Mesenteric fat pad (tissue), 1 donor: ENCODE measurements around the gene AIP. TPM values are rescaled to one million over a fixed set of nuclear protein-coding genes. Genes with fewer than 3 reads are reported as not detected.
"Not testable (repeated sequence)": the region's sequence is repeated elsewhere in the genome, so short reads cannot be mapped to it uniquely, and the experiment has no call there.

Experiments
- DNase-seq: peaks from one replicate; pipeline ENCODE4 v3.0.0-alpha.2; 2020; ENCODE audit warnings: low spot score
- total RNA-seq: library from RNA; stranded (reverse); fragmentation: NEBNext Ultra II Directional; extraction: Animal tissue kit (Norgen Biotek cat#: 25700); gene quantifications from one replicate; pipeline ENCODE4 v1.2.1, GENCODE V29; 2021
- donor health status: DM: yes; HTN: yes; CAD: no.

The AIP gene
- total RNA-seq, 1 donor from 2014 or later, result 39.5 TPM

- DNase-seq, result no peak
These were observed 14.4 kb upstream of the AIP start for GRCh38 chr11:67468456-67468758.

DNA sequence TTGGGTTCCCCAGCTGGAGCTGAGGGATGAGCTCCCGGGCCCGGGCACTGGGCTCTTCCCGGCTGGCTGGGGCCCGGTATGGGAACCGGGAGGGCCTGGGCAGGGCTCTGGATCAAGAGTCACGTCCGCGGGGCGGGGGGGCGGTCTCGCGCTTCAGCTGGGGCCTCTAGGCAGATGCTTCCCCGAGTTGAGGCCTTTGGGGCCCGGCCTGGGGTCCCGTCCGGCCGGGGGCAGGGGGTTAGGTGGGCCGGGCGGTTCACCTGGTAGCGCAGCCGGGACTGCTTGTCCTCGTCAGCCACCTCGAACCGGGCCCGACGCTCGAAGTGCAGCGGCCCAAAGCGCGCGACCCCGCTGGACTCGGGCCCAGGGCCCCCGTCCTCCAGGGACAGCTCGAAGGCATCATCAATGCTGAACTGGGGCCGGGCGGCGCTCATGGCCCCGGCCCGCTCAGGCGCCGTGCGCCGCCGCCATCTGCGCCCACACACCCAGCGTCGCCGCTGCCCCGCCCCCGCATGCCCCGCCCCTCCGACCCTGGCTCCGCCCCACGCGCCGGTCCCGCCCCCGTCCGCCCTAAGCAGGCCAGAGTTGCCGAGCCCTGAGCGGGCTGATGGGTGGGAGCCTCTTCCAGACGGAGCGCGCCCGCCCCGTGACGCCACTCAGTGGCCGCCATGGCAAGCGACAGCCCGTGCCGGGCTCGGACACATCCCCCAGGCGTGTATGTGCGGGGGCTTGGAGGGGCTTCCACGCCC is 13.9 kb upstream of the AIP start, which contains the start of gene TMEM134:
TSS of gene TMEM134 (minus strand) at position 493 of the 749 bp plus-strand sequence. CDS start at position 434, 59 bp downstream.
- peak; percentile 98 for DNase-seq

GRCh38 chr11:67469508-67469811 is 13.4 kb upstream of the AIP start:
- DNase-seq, result no peak

DNA sequence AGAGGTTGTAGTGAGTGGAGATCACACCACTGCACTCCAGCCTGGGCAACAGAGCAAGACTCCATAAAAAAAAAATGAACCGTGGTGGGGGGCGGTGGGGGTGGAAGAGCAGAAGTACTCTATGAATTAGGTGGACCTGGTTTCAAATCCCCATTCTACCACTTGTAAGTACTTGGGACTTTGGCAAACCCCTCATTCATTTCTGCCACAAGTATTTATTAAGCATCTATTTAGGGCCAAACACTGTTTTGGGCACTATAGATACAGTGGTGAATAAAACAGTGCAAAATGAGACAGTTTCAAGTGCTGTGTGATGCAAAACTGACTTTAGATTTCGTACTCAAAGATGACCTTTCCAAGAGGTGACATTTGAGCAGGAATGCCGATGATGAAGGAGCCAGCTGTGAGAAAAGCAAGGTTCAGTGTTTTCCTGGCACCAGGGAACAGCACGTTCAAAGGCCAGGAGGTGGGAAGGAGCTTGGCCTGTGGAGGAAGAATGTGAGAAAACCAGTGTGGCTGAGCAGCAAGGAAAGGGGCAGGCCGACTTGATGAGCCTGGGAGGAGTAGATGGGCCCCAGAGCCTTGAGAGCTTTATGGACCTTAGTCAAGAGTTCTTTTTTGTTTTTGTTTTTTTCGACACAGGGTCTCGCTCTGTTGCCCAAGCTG is 12.4 kb upstream of the AIP start:
- no peak for DNase-seq

GRCh38 chr11:67472882-67473281 is 9.9 kb upstream of the AIP start:
- DNase-seq, result no peak

GRCh38 chr11:67476692-67477091 is 6.1 kb upstream of the AIP start:
- DNase-seq, result not testable (repeated sequence)

- DNase-seq, result not testable (repeated sequence)
These were observed 5.3 kb upstream of the AIP start for GRCh38 chr11:67477344-67478050.

GRCh38 chr11:67482275-67482826 is 475 bp upstream of the AIP start:
- DNase-seq, result no peak

DNA sequence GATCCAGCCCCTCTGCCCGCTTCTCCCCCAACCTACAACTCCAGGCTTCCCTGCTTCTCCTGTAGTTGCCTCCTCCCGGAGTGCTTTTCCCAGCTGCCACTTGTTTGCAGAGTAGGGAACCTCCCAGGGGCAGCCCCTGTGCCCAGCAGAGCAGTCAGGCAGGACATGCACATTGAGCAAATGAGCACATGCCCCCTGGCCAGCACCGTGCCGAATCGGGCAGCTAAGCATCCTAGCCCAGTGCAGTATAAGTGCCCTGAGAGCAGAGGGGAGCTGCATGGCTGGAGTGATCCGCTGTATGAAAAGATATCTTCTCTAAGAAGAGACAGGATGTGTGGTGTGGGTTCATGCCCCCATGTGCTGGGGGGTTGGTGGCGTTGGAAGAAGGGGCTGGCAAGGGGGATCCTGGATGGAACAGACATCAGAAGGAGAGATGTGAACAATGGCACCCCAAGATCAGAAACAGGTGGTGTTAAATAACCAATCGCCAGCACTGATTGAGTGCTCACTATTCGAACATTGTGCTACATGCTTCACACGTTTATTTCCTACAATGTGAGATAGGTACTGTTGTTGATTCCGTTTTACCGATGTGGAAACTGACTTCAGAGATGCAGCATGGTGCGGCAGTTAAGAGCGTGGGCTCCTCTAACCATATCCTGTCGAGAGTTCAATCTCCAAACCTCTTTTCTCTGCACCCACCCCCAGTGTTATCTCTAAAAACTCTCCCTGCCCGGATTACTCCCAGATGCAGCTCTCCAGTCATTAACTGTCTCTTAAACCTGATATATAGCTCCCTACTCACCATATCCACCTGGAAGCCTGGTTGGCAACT is 1.2 kb downstream of the AIP start:
- no peak for DNase-seq

DNA sequence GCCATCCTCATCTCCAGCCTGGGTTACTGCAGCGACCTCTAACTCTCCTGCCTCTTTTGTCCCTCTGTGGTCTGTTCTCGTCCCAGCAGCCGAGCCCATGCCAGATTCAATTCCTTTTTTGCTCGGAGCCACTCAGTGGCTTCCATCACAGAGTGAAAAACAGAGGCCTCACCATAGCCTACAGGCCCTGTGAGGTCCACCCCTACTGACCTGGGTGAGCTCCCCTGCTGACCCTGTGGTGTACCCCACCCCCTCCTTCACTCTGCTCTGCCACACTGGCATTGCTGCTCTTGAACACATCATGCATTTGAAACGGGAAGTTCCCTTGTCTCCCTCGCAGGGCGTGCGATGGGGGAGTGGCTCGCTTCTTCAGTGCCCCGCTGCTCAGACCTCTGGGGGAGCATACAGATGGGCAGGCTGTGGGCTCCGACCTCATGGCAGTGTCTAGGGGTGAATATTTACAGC is 2.1 kb downstream of the AIP start:
- DNase-seq, result no peak

DNA sequence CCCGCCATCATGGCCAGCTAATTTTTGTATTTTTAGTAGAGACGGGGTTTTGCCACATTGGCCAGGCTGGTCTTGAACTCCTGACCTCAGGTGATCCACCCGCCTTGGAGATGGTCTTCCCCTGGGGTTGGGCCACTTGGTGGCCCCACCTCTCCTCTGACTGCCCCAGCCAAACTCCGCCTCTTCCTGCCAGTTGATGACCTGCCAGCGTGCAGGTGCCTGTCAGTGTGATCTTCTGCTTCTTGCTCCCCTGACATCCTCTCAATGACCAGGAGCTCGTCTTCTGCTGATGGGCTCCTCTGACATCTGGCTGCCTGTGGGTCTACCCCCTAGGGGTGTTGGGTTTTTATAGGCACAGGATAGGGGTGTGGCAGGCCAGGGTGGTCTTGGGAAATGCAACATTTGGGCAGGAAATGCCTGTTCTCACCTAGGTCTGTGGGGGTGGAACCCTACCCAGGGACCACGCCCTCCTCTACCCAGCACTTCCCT is 3.1 kb downstream of the AIP start:
- not testable (repeated sequence) for DNase-seq

DNA sequence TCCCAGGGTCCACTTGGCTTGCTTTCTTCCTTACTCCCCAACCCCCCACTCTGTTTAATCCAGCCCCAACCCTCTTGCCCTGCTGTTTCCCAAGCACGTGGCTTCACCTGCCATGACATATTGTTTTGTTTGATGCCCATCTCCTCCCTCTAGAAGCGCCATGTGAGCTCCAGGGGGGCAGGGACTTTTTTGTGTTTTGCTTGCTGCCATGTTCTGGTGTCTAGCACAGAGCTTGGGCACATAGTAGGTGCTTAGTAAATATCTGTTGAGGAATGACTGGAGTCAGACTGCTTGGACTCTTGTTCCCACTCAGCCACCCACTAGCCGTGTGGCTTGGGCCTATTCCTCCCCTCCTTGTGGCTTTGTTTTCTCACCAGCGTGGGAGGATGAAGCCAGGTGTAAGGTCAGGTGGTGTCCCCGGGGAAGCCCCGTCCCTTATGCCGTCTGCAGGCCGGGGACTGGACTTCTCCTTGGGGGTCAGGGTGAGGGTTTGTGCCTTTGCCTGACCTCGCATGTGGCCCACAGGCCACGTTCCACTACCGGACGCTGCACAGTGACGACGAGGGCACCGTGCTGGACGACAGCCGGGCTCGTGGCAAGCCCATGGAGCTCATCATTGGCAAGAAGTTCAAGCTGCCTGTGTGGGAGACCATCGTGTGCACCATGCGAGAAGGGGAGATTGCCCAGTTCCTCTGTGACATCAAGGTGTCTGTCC is 3.8 kb downstream of the AIP start:
- no peak for DNase-seq

DNA sequence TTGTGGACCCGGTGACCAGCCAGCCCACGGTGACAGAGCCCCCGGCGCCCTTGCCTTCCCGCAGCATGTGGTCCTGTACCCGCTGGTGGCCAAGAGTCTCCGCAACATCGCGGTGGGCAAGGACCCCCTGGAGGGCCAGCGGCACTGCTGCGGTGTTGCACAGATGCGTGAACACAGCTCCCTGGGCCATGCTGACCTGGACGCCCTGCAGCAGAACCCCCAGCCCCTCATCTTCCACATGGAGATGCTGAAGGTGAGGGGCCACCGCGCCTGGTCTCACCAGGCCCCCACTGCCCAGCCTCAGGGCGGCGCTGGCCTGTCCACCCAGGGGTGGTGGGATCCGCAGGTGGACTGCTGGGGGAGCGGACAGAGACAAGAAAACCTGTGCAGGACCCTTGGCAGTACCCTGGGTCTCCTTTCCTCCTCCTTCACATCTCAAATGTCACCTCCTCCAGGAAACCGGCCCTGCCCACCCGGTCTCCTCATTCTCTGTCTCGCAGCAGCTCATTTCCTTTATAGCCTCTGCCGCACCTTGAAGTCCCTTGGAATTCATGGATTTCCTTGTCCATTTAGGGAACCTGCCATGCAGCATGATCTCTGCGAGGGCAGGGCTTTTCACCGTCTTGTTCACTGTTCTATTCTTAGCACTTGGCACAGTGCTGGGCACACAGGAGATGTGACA is 6.5 kb downstream of the AIP start:
- no peak for DNase-seq

GRCh38 chr11:67489885-67490726 is 7.3 kb downstream of the AIP start:
- no peak for DNase-seq

GRCh38 chr11:67490727-67491065 is 7.9 kb downstream of the AIP start:
- no peak for DNase-seq

- DNase-seq, result no peak
These were observed 8.6 kb downstream of the AIP start for GRCh38 chr11:67491276-67492068.

DNA sequence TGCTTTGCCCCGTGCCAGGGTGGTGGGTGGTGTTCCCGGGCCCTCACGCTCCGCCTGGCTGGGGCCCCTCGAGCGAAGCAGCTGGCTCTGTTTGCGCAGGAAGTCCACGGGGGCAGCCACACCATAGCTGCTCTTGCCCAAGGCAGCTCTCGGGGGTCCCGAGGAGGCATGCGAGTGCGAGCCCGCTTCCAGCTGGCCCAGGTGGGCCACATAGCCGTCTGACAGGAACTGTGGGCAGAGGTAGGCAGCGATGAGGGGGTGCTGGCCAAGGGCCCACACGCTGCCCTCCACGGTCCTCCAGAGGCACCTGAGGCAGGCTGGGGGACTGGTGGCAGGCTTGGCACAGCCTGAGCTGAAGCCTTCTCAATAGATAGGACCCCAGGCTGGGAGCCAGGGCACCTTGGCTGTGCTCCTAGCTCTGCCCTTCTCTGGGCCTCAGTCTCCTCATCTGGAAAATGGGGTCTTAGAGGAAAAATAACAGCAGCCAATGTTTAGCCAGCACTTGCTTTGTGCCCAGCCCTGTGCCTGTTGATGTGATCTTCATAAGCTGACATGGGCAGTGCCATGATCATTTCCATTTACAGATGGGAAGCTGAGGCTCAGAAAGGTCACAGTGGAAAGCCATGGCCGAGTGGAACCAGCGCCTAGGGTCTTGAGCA is 9.4 kb downstream of the AIP start:
- no peak for DNase-seq
